ENCODE results near the gene PSEN1. TPM values are rescaled to one million over a fixed set of nuclear protein-coding genes. Genes with fewer than 3 reads are reported as not detected.

Gene PSEN1
- total RNA-seq, 2 donors from 2014 or later, result 76.4 to 103 TPM

GRCh38 chr14:73272393-73272792 lies 136.1 kb downstream of the PSEN1 start:
- Histone ChIP-seq H3K9me3 (no peaks in the 10 kb centered on the region), H3K27me3 (no peaks in the 10 kb centered on the region), H3K4me1 (no peaks in the 10 kb centered on the region), H3K9ac (ENCODE audit: low read depth in 2 of 2, low read length in 2 of 2) (no peak overlapping the region), H3K36me3 (peaks cover 13% of the 10 kb centered on the region), H3K4me3 (no peak overlapping the region), H3K27ac (no peak overlapping the region)
- no peak for DNase-seq
- intact Hi-C loops (cut with DNase I), result no loop called here
- no peak for TF ChIP-seq CTCF (IDR thresholded peaks at IDR 0.05)

Other genes with a start within 250 kb of the PSEN1 start
- gene DPF3, start 242.4 kb upstream of the PSEN1 start, total RNA-seq, result 10 to 100 TPM in 1 of 2 donors, 1 to 10 TPM in 1; 6.7 to 14.0 TPM
- gene DCAF4, start 210.0 kb upstream of the PSEN1 start, total RNA-seq, result 10 to 100 TPM in 1 of 2 donors, 1 to 10 TPM in 1; 8.3 to 11.3 TPM
- 10 to 100 TPM; 11.7 to 17.5 TPM for gene ZFYVE1, start 109.4 kb upstream of the PSEN1 start, total RNA-seq
- gene RBM25, start 78.0 kb upstream of the PSEN1 start, total RNA-seq, result 10 to 100 TPM; 57.0 to 62.8 TPM
- 1 to 10 TPM; 3.2 to 4.3 TPM for gene PAPLN, start 101.0 kb downstream of the PSEN1 start, total RNA-seq